Fibroblast of pulmonary artery (primary cell): ENCODE results near the gene CD7.
A peak's percentile ranks its signal among the peaks of the same experiment; 100 is the strongest.

Source experiments
- DNase-seq: peaks from one replicate; pipeline ENCODE4 v3.0.0-alpha.2; 2010; ENCODE audit warnings: low read depth
- H3K4me3 ChIP-seq: replicated peaks from 2 replicates; pipeline ENCODE4 v1.5.1; 2011; ENCODE audit warnings: low read depth, mild to moderate bottlenecking, control low read depth, low read length, moderate library complexity
- CTCF ChIP-seq: IDR thresholded peaks from 2 replicates; pipeline ENCODE4 v1.5.1; 2011; ENCODE audit warnings: mild to moderate bottlenecking, control low read depth, low read length, inconsistent platforms; ENCODE audit errors: missing control alignments

CD7 gene

GRCh38 chr17:82271401-82271800, 46.0 kb downstream of the CD7 start:
- no peak for TF ChIP-seq CTCF
- no peak for DNase-seq
- peak overlapping the region; percentile 85 for H3K4me3 ChIP-seq

DNA sequence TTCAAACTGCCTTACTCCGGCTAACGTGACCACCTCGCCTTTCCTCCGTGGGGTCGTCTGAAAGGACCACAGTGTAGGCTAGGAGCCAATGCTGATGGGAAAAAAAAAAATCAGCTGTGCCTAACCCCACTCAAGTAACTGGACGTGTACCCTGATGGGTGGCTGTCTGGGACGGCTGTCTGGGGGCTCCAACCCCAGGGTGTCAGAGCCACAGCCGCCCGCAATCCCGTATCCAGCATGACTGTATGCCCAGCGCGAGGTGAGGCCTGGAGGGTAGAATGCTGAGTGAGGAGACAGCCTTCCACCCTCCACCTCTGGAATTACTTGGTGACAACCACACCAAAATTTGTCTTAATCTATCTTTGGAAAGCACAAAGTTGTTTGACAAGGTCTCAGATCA, 46.8 kb downstream of the CD7 start:
- DNase-seq = no peak
- H3K4me3 ChIP-seq = no peak overlapping the region
- TF ChIP-seq CTCF = no peak

DNA sequence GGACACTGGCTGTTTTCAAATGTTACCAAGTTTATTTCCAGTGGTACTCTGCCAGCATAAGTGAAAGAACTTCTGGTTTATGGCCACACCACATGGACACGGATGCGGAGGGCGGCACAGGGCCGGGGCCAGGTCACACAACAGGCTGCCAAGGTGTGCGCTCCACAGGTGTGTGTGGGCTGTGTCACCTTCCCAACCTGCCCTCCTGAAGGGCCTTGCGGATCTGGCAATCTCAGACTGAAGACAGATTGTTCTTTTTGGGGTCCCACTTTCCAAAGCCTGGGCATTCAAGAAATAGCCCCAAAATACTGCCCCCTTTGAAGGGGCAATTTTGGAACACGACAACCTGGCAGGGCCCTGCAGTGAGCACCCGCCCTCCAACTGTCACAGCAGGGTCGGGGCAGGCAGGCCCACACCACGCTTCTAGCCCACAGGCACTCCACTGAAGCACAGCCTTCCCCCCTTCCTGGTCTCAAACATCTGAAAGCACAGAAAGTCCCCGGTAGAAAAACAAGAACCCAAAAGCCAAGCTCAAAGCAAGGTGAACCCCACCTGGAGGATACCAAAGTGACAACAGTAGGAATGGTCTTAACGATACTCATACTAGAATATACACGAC, 47.4 kb downstream of the CD7 start:
- H3K4me3 ChIP-seq = no peak overlapping the region
- no peak for TF ChIP-seq CTCF
- DNase-seq = no peak

GRCh38 chr17:82269138-82269881, 48.1 kb downstream of the CD7 start:
- H3K4me3 ChIP-seq = no peak overlapping the region
- no peak for DNase-seq
- TF ChIP-seq CTCF = no peak

GRCh38 chr17:82267575-82268379, 49.6 kb downstream of the CD7 start:
- no peak for TF ChIP-seq CTCF
- DNase-seq = peak; percentile 94
- peak overlapping the region; percentile 33 for H3K4me3 ChIP-seq

- no peak for DNase-seq
- no peak for TF ChIP-seq CTCF
Measured at GRCh38 chr17:82266142-82266541, 51.3 kb downstream of the CD7 start.

More at GRCh38 chr17:82266142-82266541, 51.3 kb downstream of the CD7 start:
- no peak overlapping the region for H3K4me3 ChIP-seq
